Muscle of leg (tissue), 11 donors: Measurements from ENCODE around the gene SULT6B1. TPM values are rescaled to one million over a fixed set of nuclear protein-coding genes. Genes with fewer than 3 reads are reported as not detected.
A peak's percentile ranks its signal among the peaks of the same experiment; 100 is the strongest.

Experiments
- DNase-seq: peaks from one replicate; pipeline ENCODE4 v3.0.0; 2013
- H3K27ac ChIP-seq: one replicate; pipeline ENCODE4 v1.5.1; 2013; ENCODE audit warnings: mild to moderate bottlenecking, low read length, control low read depth
- H3K27me3 ChIP-seq: one replicate; pipeline ENCODE4 v1.6.1; 2013; ENCODE audit warnings: low read length; ENCODE audit not compliant: control insufficient read depth, insufficient read depth
- H3K36me3 ChIP-seq: one replicate; pipeline ENCODE4 v1.6.1; 2013; ENCODE audit warnings: low read length; ENCODE audit not compliant: control insufficient read depth, insufficient read depth
- H3K4me1 ChIP-seq: one replicate; pipeline ENCODE4 v1.6.1; 2013; ENCODE audit warnings: low read length; ENCODE audit not compliant: control insufficient read depth, insufficient read depth
- H3K4me3 ChIP-seq: one replicate; pipeline ENCODE4 v1.5.1; 2013; ENCODE audit warnings: low read length, control low read depth
- H3K9me3 ChIP-seq: replicated peaks from 2 replicates; pipeline ENCODE4 v1.6.1; 2013; ENCODE audit warnings: low read depth, low read length; ENCODE audit not compliant: control insufficient read depth
- WGBS: methylation state at CpG from one replicate; pipeline ENCODE4 v1.1.5; 2013; ENCODE audit warnings: missing lambda C conversion rate; ENCODE audit not compliant: insufficient coverage; 5-methylcytosine and 5-hydroxymethylcytosine counted together
- polyA plus RNA-seq, 8 donors: library from polyadenylated mRNA; unstranded; fragments of 120-200 nt; gene quantifications; one replicate each; pipeline versions ENCODE4 v1.2.1 to v1.2.3, GENCODE V29; 2013; ENCODE audit warnings: inconsistent platforms in 1 of 8, low replicate concordance in 1 of 8; ENCODE audit not compliant: insufficient read length in 8 of 8, insufficient read depth in 1 of 8
- total RNA-seq: library from RNA; stranded (reverse); fragments of 120-200 nt; gene quantifications from one replicate; pipeline ENCODE4 v1.2.4, GENCODE V29; 2013

SULT6B1 gene
- total and polyA plus RNA-seq, 9 donors = not detected

GRCh38 chr2:37180006-37180639, 8.3 kb downstream of the SULT6B1 start:
- DNase-seq = peak; percentile 45
- WGBS = 10% methylated on average over 2 of the region's 4 CpGs
- no peak overlapping the region for H3K27ac ChIP-seq
- no peaks in the 10 kb centered on the region for H3K27me3 ChIP-seq
- no peaks in the 10 kb centered on the region for H3K9me3 ChIP-seq
- no peaks in the 10 kb centered on the region for H3K36me3 ChIP-seq
- H3K4me3 ChIP-seq = no peak overlapping the region
- H3K4me1 ChIP-seq = no peaks in the 10 kb centered on the region

- H3K36me3 ChIP-seq = no peaks in the 10 kb centered on the region
- no peak overlapping the region for H3K27ac ChIP-seq
- DNase-seq = no peak
- H3K27me3 ChIP-seq = no peaks in the 10 kb centered on the region
- H3K4me1 ChIP-seq = no peaks in the 10 kb centered on the region
- 63% methylated on average over 1 of the region's 1 CpG for WGBS
- H3K4me3 ChIP-seq = no peak overlapping the region
- no peaks in the 10 kb centered on the region for H3K9me3 ChIP-seq
These were observed 14.7 kb downstream of the SULT6B1 start for GRCh38 chr2:37173741-37174140.

GRCh38 chr2:37171624-37171950, 16.9 kb downstream of the SULT6B1 start:
- no peak for DNase-seq
- H3K4me3 ChIP-seq = no peak overlapping the region
- H3K36me3 ChIP-seq = no peaks in the 10 kb centered on the region
- no peaks in the 10 kb centered on the region for H3K9me3 ChIP-seq
- no peak overlapping the region for H3K27ac ChIP-seq
- H3K27me3 ChIP-seq = no peaks in the 10 kb centered on the region
- H3K4me1 ChIP-seq = no peaks in the 10 kb centered on the region

- Histone ChIP-seq H3K27ac (no peak overlapping the region), H3K9me3 (peaks cover 8% of the 10 kb centered on the region), H3K4me1 (no peaks in the 10 kb centered on the region), H3K36me3 (no peaks in the 10 kb centered on the region), H3K4me3 (no peak overlapping the region), H3K27me3 (no peaks in the 10 kb centered on the region)
- peak; percentile 30 for DNase-seq
- no CpG with 5 or more reads among the region's 17 CpGs for WGBS
These were observed 20.1 kb downstream of the SULT6B1 start for GRCh38 chr2:37168217-37168981.

- Histone ChIP-seq H3K4me3 (no peak overlapping the region), H3K4me1 (no peaks in the 10 kb centered on the region), H3K36me3 (no peaks in the 10 kb centered on the region), H3K9me3 (peaks cover 8% of the 10 kb centered on the region), H3K27me3 (no peaks in the 10 kb centered on the region), H3K27ac (no peak overlapping the region)
- no CpG with 5 or more reads among the region's 3 CpGs for WGBS
- DNase-seq = no peak
These were observed 20.8 kb downstream of the SULT6B1 start for GRCh38 chr2:37167636-37168180.

- no CpG with 5 or more reads among the region's 1 CpG for WGBS
- Histone ChIP-seq H3K27ac (no peak overlapping the region), H3K36me3 (no peaks in the 10 kb centered on the region), H3K9me3 (peaks cover 8% of the 10 kb centered on the region), H3K4me3 (no peak overlapping the region), H3K4me1 (no peaks in the 10 kb centered on the region), H3K27me3 (no peaks in the 10 kb centered on the region)
- DNase-seq = no peak
These were observed 23.7 kb downstream of the SULT6B1 start for GRCh38 chr2:37164757-37165156.

- Histone ChIP-seq H3K4me3 (peak within 1 kb of the TSS; percentile 93), H3K36me3 (peaks cover 12% of the 10 kb centered on the region), H3K27ac (peak within 1 kb of the TSS; percentile 97), H3K4me1 (peaks cover 15% of the 10 kb centered on the region), H3K9me3 (no peaks in the 10 kb centered on the region), H3K27me3 (no peaks in the 10 kb centered on the region)
- peak; percentile 94 for DNase-seq
- WGBS = 5% methylated on average over 47 of the region's 55 CpGs
These were observed 31.4 kb downstream of the SULT6B1 start, which contains the start of gene EIF2AK2 for GRCh38 chr2:37156857-37157714. Gene EIF2AK2, minus strand, starts transcription at chr2:37156980. Its CDS starts 9,174 bp downstream, at chr2:37147806.

GRCh38 chr2:37156071-37156856, 32.2 kb downstream of the SULT6B1 start:
- Histone ChIP-seq H3K4me1 (peaks cover 15% of the 10 kb centered on the region), H3K9me3 (no peaks in the 10 kb centered on the region), H3K27me3 (no peaks in the 10 kb centered on the region), H3K4me3 (peak overlapping the region; percentile 93), H3K36me3 (peaks cover 13% of the 10 kb centered on the region), H3K27ac (peak overlapping the region; percentile 97)
- DNase-seq = peak; percentile 90
- WGBS = 1% methylated on average over 20 of the region's 27 CpGs

GRCh38 chr2:37154785-37155184, 33.7 kb downstream of the SULT6B1 start:
- Histone ChIP-seq H3K27ac (no peak overlapping the region), H3K27me3 (no peaks in the 10 kb centered on the region), H3K4me3 (no peak overlapping the region), H3K9me3 (no peaks in the 10 kb centered on the region), H3K4me1 (peaks cover 15% of the 10 kb centered on the region), H3K36me3 (peaks cover 13% of the 10 kb centered on the region)
- WGBS = 100% methylated on average over 4 of the region's 4 CpGs
- no peak for DNase-seq
